ENCODE results near the gene ARSI.

The ARSI gene

GRCh38 chr5:150303660-150304386 is 1.1 kb upstream of the ARSI start:
- no peak for FAIRE-seq
- TF ChIP-seq POU2F2 (IDR thresholded peaks at IDR 0.05; ENCODE audit: low read depth, low read length) (no peak), PAX5 (IDR thresholded peaks at IDR 0.05; ENCODE audit: insufficient read depth, low read length, severe bottlenecking) (no peak), POLR2AphosphoS5 (IDR thresholded peaks at IDR 0.05; ENCODE audit: low read depth, low read length) (no peak), SPI1 (IDR thresholded peaks at IDR 0.05; ENCODE audit: low read depth, low read length) (no peak)

GRCh38 chr5:150303070-150303615 is 438 bp upstream of the ARSI start:
- DNase-seq (ENCODE audit: insufficient read length, low spot score) (no peak), FAIRE-seq (no peak)
- TF ChIP-seq SPI1 (IDR thresholded peaks at IDR 0.05; ENCODE audit: low read depth, low read length) (no peak), POLR2AphosphoS5 (IDR thresholded peaks at IDR 0.05; ENCODE audit: low read depth, low read length) (no peak), PAX5 (IDR thresholded peaks at IDR 0.05; ENCODE audit: insufficient read depth, low read length, severe bottlenecking) (no peak), POLR2A (IDR thresholded peaks at IDR 0.05; ENCODE audit: low read depth, low read length) (no peak), POU2F2 (IDR thresholded peaks at IDR 0.05; ENCODE audit: low read depth, low read length) (no peak), TAF1 (IDR thresholded peaks at IDR 0.05; ENCODE audit: low read depth, low read length) (no peak)

More at GRCh38 chr5:150303660-150304386, 1.1 kb upstream of the ARSI start:
- DNase-seq (ENCODE audit: insufficient read length, low spot score), result no peak

GRCh38 chr5:150301901-150302300 is 804 bp downstream of the ARSI start:
- TF ChIP-seq POLR2A (IDR thresholded peaks at IDR 0.05; ENCODE audit: low read depth, low read length) (no peak), POLR2AphosphoS5 (IDR thresholded peaks at IDR 0.05; ENCODE audit: low read depth, low read length) (no peak), TAF1 (IDR thresholded peaks at IDR 0.05; ENCODE audit: low read depth, low read length) (no peak), PAX5 (IDR thresholded peaks at IDR 0.05; ENCODE audit: insufficient read depth, low read length, severe bottlenecking) (no peak), SPI1 (IDR thresholded peaks at IDR 0.05; ENCODE audit: low read depth, low read length) (no peak), POU2F2 (IDR thresholded peaks at IDR 0.05; ENCODE audit: low read depth, low read length) (no peak)
- no peak for FAIRE-seq
- no peak for DNase-seq (ENCODE audit: insufficient read length, low spot score)

- FAIRE-seq (no peak), DNase-seq (ENCODE audit: insufficient read length, low spot score) (no peak)
- TF ChIP-seq POLR2AphosphoS5 (IDR thresholded peaks at IDR 0.05; ENCODE audit: low read depth, low read length), result no peak
- TF ChIP-seq TAF1 (IDR thresholded peaks at IDR 0.05; ENCODE audit: low read depth, low read length), result no peak
- no peak for TF ChIP-seq SPI1 (IDR thresholded peaks at IDR 0.05; ENCODE audit: low read depth, low read length)
Observed at GRCh38 chr5:150301170-150301505, 1.6 kb downstream of the ARSI start.

- DNase-seq (ENCODE audit: insufficient read length, low spot score), result no peak
- FAIRE-seq, result no peak
- TF ChIP-seq PAX5 (IDR thresholded peaks at IDR 0.05; ENCODE audit: insufficient read depth, low read length, severe bottlenecking), result no peak
- no peak for TF ChIP-seq POLR2A (IDR thresholded peaks at IDR 0.05; ENCODE audit: low read depth, low read length)
- no peak for TF ChIP-seq SPI1 (IDR thresholded peaks at IDR 0.05; ENCODE audit: low read depth, low read length)
- no peak for TF ChIP-seq POU2F2 (IDR thresholded peaks at IDR 0.05; ENCODE audit: low read depth, low read length)
- TF ChIP-seq POLR2AphosphoS5 (IDR thresholded peaks at IDR 0.05; ENCODE audit: low read depth, low read length), result no peak
- TF ChIP-seq TAF1 (IDR thresholded peaks at IDR 0.05; ENCODE audit: low read depth, low read length), result no peak
Observed at GRCh38 chr5:150300496-150301169, 2.1 kb downstream of the ARSI start.

GRCh38 chr5:150299571-150300327 is 3.0 kb downstream of the ARSI start:
- FAIRE-seq, result no peak
- DNase-seq (ENCODE audit: insufficient read length, low spot score), result no peak
- TF ChIP-seq POLR2A (IDR thresholded peaks at IDR 0.05; ENCODE audit: low read depth, low read length) (no peak), PAX5 (IDR thresholded peaks at IDR 0.05; ENCODE audit: insufficient read depth, low read length, severe bottlenecking) (no peak), TAF1 (IDR thresholded peaks at IDR 0.05; ENCODE audit: low read depth, low read length) (no peak), POU2F2 (IDR thresholded peaks at IDR 0.05; ENCODE audit: low read depth, low read length) (no peak), SPI1 (IDR thresholded peaks at IDR 0.05; ENCODE audit: low read depth, low read length) (no peak)

GRCh38 chr5:150298701-150299451 is 3.8 kb downstream of the ARSI start:
- TF ChIP-seq POLR2AphosphoS5 (IDR thresholded peaks at IDR 0.05; ENCODE audit: low read depth, low read length) (no peak), POU2F2 (IDR thresholded peaks at IDR 0.05; ENCODE audit: low read depth, low read length) (no peak)
- no peak for DNase-seq (ENCODE audit: insufficient read length, low spot score)
- no peak for FAIRE-seq

GRCh38 chr5:150297934-150298595 is 4.6 kb downstream of the ARSI start:
- no peak for TF ChIP-seq POU2F2 (IDR thresholded peaks at IDR 0.05; ENCODE audit: low read depth, low read length)
- no peak for TF ChIP-seq POLR2AphosphoS5 (IDR thresholded peaks at IDR 0.05; ENCODE audit: low read depth, low read length)
- no peak for TF ChIP-seq POLR2A (IDR thresholded peaks at IDR 0.05; ENCODE audit: low read depth, low read length)
- TF ChIP-seq SPI1 (IDR thresholded peaks at IDR 0.05; ENCODE audit: low read depth, low read length), result no peak
- TF ChIP-seq PAX5 (IDR thresholded peaks at IDR 0.05; ENCODE audit: insufficient read depth, low read length, severe bottlenecking), result no peak
- DNase-seq (ENCODE audit: insufficient read length, low spot score) (no peak), FAIRE-seq (no peak)

Data from GM12891 (cell line).